Epithelial cell of proximal tubule (primary cell): ENCODE data around the gene PLIN3. TPM values are rescaled to one million over a fixed set of nuclear protein-coding genes. Genes with fewer than 3 reads are reported as not detected.
"Not testable (repeated sequence)": the region's sequence is repeated elsewhere in the genome, so short reads cannot be mapped to it uniquely, and the experiment has no call there.

Experiments
- DNase-seq: peaks from one replicate; pipeline ENCODE4 v3.0.0-alpha.2; 2011; ENCODE audit warnings: low read depth
- H3K4me3 ChIP-seq: 2 replicates; pipeline ENCODE4 v1.5.1; 2011; ENCODE audit warnings: low read depth, mild to moderate bottlenecking, low read length
- total RNA-seq: library from RNA; depleted of rRNA; stranded (reverse); fragments of >200 nt; gene quantifications from 2 replicates; pipeline ENCODE4 v1.2.3, GENCODE V29; 2015
- TF ChIP-seq, protein P1 (sequence below): conservative IDR thresholded peaks from 2 replicates; pipeline ENCODE4 v1.5.1; 2012; ENCODE audit warnings: low read depth, mild to moderate bottlenecking, low read length

Gene PLIN3
- total RNA-seq, 1 donor from 2014 or later, result 151 TPM

GRCh38 chr19:4889034-4889815 lies 21.8 kb upstream of the PLIN3 start:
- DNase-seq, result no peak
- TF ChIP-seq, protein P1, sequence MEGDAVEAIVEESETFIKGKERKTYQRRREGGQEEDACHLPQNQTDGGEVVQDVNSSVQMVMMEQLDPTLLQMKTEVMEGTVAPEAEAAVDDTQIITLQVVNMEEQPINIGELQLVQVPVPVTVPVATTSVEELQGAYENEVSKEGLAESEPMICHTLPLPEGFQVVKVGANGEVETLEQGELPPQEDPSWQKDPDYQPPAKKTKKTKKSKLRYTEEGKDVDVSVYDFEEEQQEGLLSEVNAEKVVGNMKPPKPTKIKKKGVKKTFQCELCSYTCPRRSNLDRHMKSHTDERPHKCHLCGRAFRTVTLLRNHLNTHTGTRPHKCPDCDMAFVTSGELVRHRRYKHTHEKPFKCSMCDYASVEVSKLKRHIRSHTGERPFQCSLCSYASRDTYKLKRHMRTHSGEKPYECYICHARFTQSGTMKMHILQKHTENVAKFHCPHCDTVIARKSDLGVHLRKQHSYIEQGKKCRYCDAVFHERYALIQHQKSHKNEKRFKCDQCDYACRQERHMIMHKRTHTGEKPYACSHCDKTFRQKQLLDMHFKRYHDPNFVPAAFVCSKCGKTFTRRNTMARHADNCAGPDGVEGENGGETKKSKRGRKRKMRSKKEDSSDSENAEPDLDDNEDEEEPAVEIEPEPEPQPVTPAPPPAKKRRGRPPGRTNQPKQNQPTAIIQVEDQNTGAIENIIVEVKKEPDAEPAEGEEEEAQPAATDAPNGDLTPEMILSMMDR, result no peak
- no peak overlapping the region for H3K4me3 ChIP-seq

DNA sequence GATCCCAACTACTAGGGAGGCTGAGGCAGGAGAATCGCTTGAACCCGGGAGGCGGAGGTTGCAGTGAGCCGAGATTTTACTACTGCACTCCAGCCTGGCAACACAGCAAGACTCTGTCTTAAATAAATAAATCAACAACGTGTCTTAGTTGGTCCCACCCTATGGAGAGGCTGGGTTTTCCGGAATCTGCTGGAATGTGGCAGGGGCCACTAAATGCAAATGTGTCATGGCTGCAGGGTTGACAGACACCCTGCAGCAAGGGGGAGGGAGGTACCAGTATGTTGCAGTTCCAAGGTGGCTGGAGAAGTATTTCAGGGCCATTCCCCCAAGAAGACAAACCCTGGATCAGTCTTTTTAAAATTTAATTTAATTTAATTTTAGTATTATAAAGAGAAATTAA lies 20.3 kb upstream of the PLIN3 start:
- H3K4me3 ChIP-seq, DNase-seq: not testable (repeated sequence)

GRCh38 chr19:4884993-4885392 lies 17.5 kb upstream of the PLIN3 start:
- H3K4me3 ChIP-seq, DNase-seq: not testable (repeated sequence)

DNA sequence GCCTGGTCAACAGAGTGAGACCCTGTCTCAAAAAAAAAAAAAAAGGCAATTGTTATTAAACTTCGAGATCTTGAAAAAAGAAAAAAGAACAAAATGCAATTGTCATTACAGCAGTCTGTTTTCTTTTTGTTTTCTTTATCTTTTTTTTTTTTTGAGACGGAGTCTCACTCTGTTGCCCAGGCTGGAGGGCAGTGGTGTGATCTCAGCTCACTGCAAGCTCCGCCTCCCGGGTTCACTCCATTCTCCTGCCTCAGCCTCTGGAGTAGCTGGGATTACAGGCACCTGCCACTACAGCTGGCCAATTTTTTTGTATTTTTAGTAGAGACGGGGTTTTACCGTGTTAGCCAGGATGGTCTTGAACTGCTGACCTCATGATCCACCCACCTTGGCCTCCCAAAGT lies 15.4 kb upstream of the PLIN3 start:
- H3K4me3 ChIP-seq, result not testable (repeated sequence)

DNA sequence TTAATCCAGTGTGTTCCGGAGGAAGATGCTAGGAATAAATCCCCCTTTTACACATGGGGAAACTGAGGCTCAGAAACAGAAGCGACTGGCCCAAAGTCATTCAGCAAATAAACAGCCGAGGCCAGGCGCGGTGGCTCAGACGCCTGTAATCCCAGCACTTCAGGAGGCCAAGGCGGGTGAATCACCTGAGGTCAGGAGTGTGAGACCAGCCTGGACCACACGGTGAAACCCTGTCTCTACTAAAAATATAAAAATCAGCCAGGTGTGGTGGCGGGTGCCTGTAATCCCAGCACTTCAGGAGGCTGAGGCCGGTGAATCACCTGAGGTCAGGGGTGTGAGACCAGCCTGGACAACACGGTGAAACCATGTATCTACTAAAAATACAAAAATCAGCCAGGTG lies 11.6 kb upstream of the PLIN3 start:
- no peak overlapping the region for H3K4me3 ChIP-seq
- TF ChIP-seq, protein P1, result no peak

More for the DNA sequence above, 15.4 kb upstream of the PLIN3 start:
- DNase-seq, result not testable (repeated sequence)

GRCh38 chr19:4878491-4878968 lies 11.1 kb upstream of the PLIN3 start:
- TF ChIP-seq, protein P1, result no peak
- no peak for DNase-seq
- H3K4me3 ChIP-seq, result no peak overlapping the region

More for the DNA sequence above, 11.6 kb upstream of the PLIN3 start:
- no peak for DNase-seq

DNA sequence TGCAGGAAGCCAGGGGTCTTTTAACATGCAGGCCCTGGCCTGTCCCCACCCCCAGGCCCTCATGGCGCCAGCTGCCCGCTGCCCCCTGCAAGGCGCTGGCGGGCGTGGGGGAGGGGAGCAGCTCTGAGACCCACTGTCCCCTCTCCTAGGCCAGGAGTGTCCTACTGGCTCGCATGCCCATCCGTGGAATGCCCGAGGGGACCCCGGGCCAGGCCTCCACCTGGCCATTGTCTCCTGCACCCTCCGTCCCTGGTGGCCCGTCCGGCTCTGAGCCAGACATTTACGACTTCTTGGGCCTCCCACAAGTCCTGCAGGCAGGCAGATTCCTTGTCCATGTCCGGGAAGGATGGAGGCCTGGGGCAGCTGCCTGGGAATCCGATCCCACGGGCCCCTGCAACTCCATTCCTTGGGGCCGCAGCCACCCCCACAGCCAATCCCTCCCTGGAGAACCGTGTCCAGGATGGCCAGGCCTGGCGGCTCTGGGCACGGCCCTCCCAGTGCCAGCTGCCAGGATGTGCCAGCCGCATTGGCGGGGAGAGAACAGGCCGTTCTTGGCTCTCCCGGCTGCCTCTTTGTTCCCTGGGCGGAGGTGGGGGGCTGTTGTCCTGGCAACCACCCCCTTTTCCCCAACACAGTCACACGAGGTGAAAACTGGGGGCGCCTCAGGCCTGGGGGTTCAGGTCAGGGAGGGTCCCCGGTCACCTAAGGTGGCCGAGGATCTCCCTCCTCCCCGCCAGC lies 10.5 kb upstream of the PLIN3 start:
- TF ChIP-seq, protein P1, result no peak
- DNase-seq, result no peak
- no peak overlapping the region for H3K4me3 ChIP-seq

DNA sequence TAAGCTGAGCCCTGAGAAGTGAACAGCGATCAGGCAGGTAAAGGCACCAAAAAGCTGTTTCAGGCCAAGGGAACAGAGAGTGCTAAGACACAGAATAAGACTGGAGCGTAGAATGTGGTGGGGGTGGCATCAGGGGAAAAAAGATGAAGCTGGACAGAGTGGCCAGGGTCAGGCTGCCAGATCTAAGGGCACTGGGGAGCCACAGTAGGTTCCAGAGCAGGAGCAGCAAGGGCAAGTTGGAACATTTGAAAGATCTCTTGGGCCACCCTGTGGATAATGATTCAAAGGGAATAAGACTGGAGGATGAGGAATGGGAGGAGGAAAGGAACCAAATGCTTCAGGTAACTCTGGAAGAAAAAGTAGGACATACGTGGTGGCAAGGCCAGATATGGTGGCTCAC lies 6.5 kb upstream of the PLIN3 start:
- no peak for DNase-seq
- TF ChIP-seq, protein P1, result no peak
- no peak overlapping the region for H3K4me3 ChIP-seq
